Transverse colon (tissue), 4 donors: ENCODE measurements around the gene ECPAS. TPM values are rescaled to one million over a fixed set of nuclear protein-coding genes. Genes with fewer than 3 reads are reported as not detected.

Experiments used
- DNase-seq: peaks from one replicate; pipeline ENCODE4 v3.0.0-alpha.2; 2019
- H3K27ac ChIP-seq, 4 donors: fragments of 200-600 bp; sonication (generic); 2 replicates each; pipeline ENCODE4 v1.5.1; 2016 to 2018; ENCODE audit warnings: inconsistent platforms in 4 of 4
- H3K27me3 ChIP-seq: fragments of 200-600 bp; sonication (generic); 2 replicates; pipeline ENCODE4 v1.5.1; 2017; ENCODE audit warnings: inconsistent platforms
- H3K36me3 ChIP-seq, 4 donors: fragments of 200-600 bp; sonication (generic); 2 replicates each; pipeline ENCODE4 v1.5.1; 2017 to 2019; ENCODE audit warnings: inconsistent platforms in 4 of 4
- H3K4me1 ChIP-seq, 4 donors: fragments of 200-600 bp; sonication (generic); 2 replicates each; pipeline ENCODE4 v1.5.1; 2017 to 2020; ENCODE audit warnings: inconsistent platforms in 4 of 4
- H3K4me3 ChIP-seq, 4 donors: fragments of 200-600 bp; sonication (generic); 1 replicate in 1 of 4; 2 replicates in 3 of 4; pipeline versions ENCODE4 v1.5.1 to v1.6.1; 2017 to 2019; ENCODE audit warnings: inconsistent platforms in 4 of 4
- H3K9me3 ChIP-seq, 2 donors: fragments of 200-600 bp; sonication (generic); 2 replicates each; pipeline ENCODE4 v1.5.1; 2017 to 2019; ENCODE audit warnings: inconsistent platforms in 2 of 2
- CTCF ChIP-seq, 5 experiments: fragments of 200-600 bp in 3 of 5; fragments of 450-650 bp in 2 of 5; sonication (generic) in 3 of 5; IDR thresholded peaks; 1 replicate in 2 of 5; 2 replicates in 3 of 5; pipeline ENCODE4 v1.5.1; 2016 to 2017; ENCODE audit warnings: antibody characterized with exemption in 5 of 5, inconsistent platforms in 3 of 5, mild to moderate bottlenecking in 2 of 5, moderate library complexity in 1 of 5
- EP300 ChIP-seq: sonication (generic); formaldehyde crosslinking; IDR thresholded peaks from one replicate; pipeline ENCODE4 v1.6.1; 2017; ENCODE audit warnings: antibody characterized with exemption, low read depth
- POLR2A ChIP-seq: fragments of 450-650 bp; IDR thresholded peaks from one replicate; pipeline ENCODE4 v1.6.1; 2016; ENCODE audit warnings: antibody characterized with exemption, mild to moderate bottlenecking, moderate library complexity
- POLR2AphosphoS5 ChIP-seq, 3 donors: sonication (generic); formaldehyde crosslinking; IDR thresholded peaks; one replicate each; pipeline ENCODE4 v1.6.1; 2016; ENCODE audit warnings: antibody characterized with exemption in 3 of 3
- WGBS, 2 donors: methylation state at CpG; one replicate each; pipeline ENCODE4 v1.1.5; 2018; ENCODE audit warnings: low coverage in 1 of 2; 5-methylcytosine and 5-hydroxymethylcytosine counted together
- in situ Hi-C, 4 donors: fragments of 200-750 bp; cut with MboI; loops; one replicate each; pipeline versions ENCODE4 v1.15.0 to v1.15.1; 2017; ENCODE audit warnings: low sequenced_read_pairs in 3 of 4, low pct_ligation_motif_present in 1 of 4, low pct_unique_long_range_greater_than_20kb in 1 of 4
- intact Hi-C: fragments of 100-400 bp; cut with DNase I; formaldehyde crosslinking; loops from one replicate; pipeline ENCODE4 v1.15.1; 2023; ENCODE audit warnings: low total_unique reads
- total RNA-seq, 4 donors: library from RNA; depleted of rRNA; stranded (reverse); fragments of >200 nt; gene quantifications; one replicate each; pipeline ENCODE4 v1.1.0, GENCODE V29; 2016

ECPAS gene
- total RNA-seq, 4 donors from 2014 or later, result 69.2 to 88.8 (median 77.0) TPM

- intact Hi-C loops (no loop called here), in situ Hi-C loops (no loop called here)
- Histone ChIP-seq H3K9me3 (no peaks in the 10 kb centered on the region), H3K4me3 (no peak overlapping the region), H3K27ac (no peak overlapping the region), H3K36me3 (peaks cover 0 to 35% (median 16%) of the 10 kb centered on the region in 4 donors), H3K27me3 (no peaks in the 10 kb centered on the region), H3K4me1 (peaks cover 0 to 3% (median 0%) of the 10 kb centered on the region in 4 donors)
- no peak for DNase-seq
- TF ChIP-seq POLR2A, result no peak
- WGBS, 2 donors, result 84 to 86% methylated on average over 3 to 4 of the region's 4 CpGs
Measured at GRCh38 chr9:111443454-111443853, 40.7 kb downstream of the ECPAS start.

DNA sequence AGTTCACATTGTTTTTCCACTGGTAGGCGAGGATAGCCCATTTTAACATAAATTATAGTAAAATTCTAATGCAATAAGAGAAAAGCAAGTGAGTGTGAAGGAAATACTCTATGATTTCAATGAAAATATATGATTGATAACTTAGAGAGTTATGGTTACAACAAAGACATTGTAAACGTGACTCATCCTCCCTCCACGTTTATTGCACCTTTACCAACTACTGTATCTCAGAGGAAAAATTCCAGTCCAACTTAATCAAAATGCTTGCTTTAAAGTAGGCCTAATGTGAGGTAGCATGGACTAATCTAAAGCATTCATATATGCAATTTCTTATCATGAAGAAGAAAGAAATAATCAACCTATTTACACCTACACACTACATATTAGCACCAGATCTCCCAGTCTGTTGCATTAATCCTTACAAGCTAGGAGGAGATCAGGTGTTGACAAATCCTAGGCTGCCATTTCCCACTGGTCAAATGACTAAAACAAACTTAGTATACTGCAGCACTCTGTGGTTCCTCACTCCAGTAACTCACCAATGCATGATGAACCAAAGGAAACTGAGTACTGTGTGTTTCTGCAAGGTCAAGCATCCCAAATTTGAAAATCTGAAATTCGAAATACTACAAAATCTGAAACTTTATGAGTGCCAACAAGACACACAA, 41.7 kb downstream of the ECPAS start:
- in situ Hi-C loops, result no loop called here
- 70 to 73% methylated on average over 4 of the region's 4 CpGs for WGBS, 2 donors
- peaks cover 0 to 43% (median 18%) of the 10 kb centered on the region in 4 donors for H3K36me3 ChIP-seq

DNA sequence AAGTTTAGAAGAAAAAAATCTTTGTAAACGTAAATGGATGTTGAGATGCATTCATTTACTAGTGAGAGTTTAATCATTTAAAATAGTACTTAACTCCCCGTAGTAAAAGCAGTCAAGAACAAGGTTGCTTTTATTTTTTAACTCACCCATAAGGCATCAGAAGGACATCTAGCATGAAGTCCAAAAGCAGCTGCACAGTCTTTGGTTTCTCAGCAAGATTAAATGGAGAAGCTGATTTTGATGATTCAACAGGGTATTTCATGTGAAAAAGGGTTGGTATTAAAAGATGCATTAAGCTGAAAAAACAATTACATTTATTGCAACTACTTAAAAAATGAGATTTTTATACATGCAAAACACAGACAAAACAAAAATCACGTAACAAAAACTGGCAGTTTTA, 44.0 kb downstream of the ECPAS start:
- Histone ChIP-seq H3K27ac (no peak overlapping the region), H3K27me3 (no peaks in the 10 kb centered on the region), H3K4me1 (peaks cover 0 to 3% (median 0%) of the 10 kb centered on the region in 4 donors), H3K36me3 (peaks cover 0 to 55% (median 21%) of the 10 kb centered on the region in 4 donors), H3K4me3 (no peak overlapping the region), H3K9me3 (no peaks in the 10 kb centered on the region)
- intact Hi-C loops (no loop called here), in situ Hi-C loops (no loop called here)
- TF ChIP-seq EP300, result no peak
- 84 to 94% methylated on average over 3 of the region's 3 CpGs for WGBS, 2 donors
- no peak for DNase-seq

More for the DNA sequence above, 41.7 kb downstream of the ECPAS start:
- intact Hi-C loops, result no loop called here
- H3K27me3 ChIP-seq, result no peaks in the 10 kb centered on the region
- H3K9me3 ChIP-seq, result no peaks in the 10 kb centered on the region
- peaks cover 0 to 3% (median 0%) of the 10 kb centered on the region in 4 donors for H3K4me1 ChIP-seq
- no peak for DNase-seq
- H3K4me3 ChIP-seq, result no peak overlapping the region
- TF ChIP-seq POLR2A (no peak), CTCF (IDR thresholded peaks at IDR 0.05) (no peak), POLR2AphosphoS5 (IDR thresholded peaks at IDR 0.05) (no peak)
- no peak overlapping the region for H3K27ac ChIP-seq

DNA sequence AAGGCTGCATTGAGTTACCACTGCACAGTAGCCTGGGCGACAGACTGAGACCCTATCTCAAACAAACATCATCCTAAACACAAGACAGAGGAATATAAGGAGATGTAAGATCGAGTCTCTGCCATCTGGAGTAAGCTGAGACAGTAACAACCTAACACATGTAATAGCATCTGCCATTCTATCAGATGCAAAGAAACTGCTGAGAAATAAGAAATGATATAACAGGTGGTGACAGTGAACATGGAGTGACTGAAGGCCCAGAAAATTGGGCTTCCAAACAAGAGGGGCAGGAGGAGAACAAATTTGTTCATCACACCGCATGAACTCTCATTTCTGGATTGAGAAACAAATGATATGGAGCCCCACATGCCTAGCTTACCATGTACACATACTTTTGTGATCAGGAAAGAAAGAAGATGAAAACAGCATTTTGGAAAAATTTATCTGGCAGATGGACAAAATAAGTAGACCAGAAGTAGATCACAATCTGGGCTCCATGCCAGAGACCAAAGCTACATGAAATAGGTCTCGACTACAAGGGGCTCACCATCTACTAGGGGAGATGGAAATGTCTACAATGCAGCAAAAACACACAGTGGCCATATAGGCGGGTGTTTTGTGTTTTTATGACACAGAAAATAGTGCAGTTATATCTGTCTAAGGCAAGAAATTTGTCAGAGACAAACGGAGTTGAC, 45.5 kb downstream of the ECPAS start:
- no peak for DNase-seq
- in situ Hi-C loops (no loop called here), intact Hi-C loops (no loop called here)
- Histone ChIP-seq H3K4me1 (peaks cover 0 to 3% (median 0%) of the 10 kb centered on the region in 4 donors), H3K27ac (no peak overlapping the region), H3K4me3 (no peak overlapping the region), H3K36me3 (peaks cover 0 to 50% (median 17%) of the 10 kb centered on the region in 4 donors), H3K27me3 (no peaks in the 10 kb centered on the region), H3K9me3 (no peaks in the 10 kb centered on the region)
- WGBS, 2 donors, result 85 to 90% methylated on average over 5 to 6 of the region's 6 CpGs
- no peak for TF ChIP-seq POLR2AphosphoS5 (IDR thresholded peaks at IDR 0.05)
- TF ChIP-seq CTCF (IDR thresholded peaks at IDR 0.05), result no peak
- TF ChIP-seq EP300, result no peak
- TF ChIP-seq POLR2A, result no peak

GRCh38 chr9:111436571-111436970, 47.6 kb downstream of the ECPAS start:
- no peak for DNase-seq
- H3K27ac ChIP-seq, result no peak overlapping the region
- 96 to 100% methylated on average over 1 of the region's 1 CpG for WGBS, 2 donors
- H3K9me3 ChIP-seq, result no peaks in the 10 kb centered on the region
- TF ChIP-seq EP300, result no peak
- intact Hi-C loops (no loop called here), in situ Hi-C loops (no loop called here)
- no peak overlapping the region for H3K4me3 ChIP-seq
- H3K4me1 ChIP-seq, result no peaks in the 10 kb centered on the region
- H3K27me3 ChIP-seq, result no peaks in the 10 kb centered on the region
- peaks cover 0 to 62% (median 26%) of the 10 kb centered on the region in 4 donors for H3K36me3 ChIP-seq
